Stomach (tissue), 9 donors: ENCODE results near the gene FRAT2. TPM values are rescaled to one million over a fixed set of nuclear protein-coding genes. Genes with fewer than 3 reads are reported as not detected.

Source experiments
- DNase-seq, 2 donors: peaks; one replicate each; pipeline versions ENCODE4 v3.0.0 to v3.0.0-alpha.2; 2013 to 2019
- H3K27ac ChIP-seq, 5 donors: fragments of 200-600 bp in 4 of 5; sonication (generic) in 4 of 5; one replicate each; pipeline ENCODE4 v1.5.1; 2013 to 2019; ENCODE audit warnings: mild to moderate bottlenecking in 1 of 5, moderate library complexity in 1 of 5
- H3K27me3 ChIP-seq, 3 donors: fragments of 200-600 bp; sonication (generic); one replicate each; pipeline ENCODE4 v1.5.1; 2017 to 2019; ENCODE audit warnings: mixed run types in 1 of 3
- H3K36me3 ChIP-seq, 4 donors: fragments of 200-600 bp; sonication (generic); 1 replicate in 3 of 4; 2 replicates in 1 of 4; pipeline ENCODE4 v1.5.1; 2016 to 2019
- H3K4me1 ChIP-seq, 4 donors: fragments of 200-600 bp; sonication (generic); one replicate each; pipeline ENCODE4 v1.5.1; 2016 to 2019
- H3K4me3 ChIP-seq, 4 donors: fragments of 200-600 bp; sonication (generic) in 3 of 4; one replicate each; pipeline ENCODE4 v1.5.1; 2016 to 2019; ENCODE audit warnings: mild to moderate bottlenecking in 1 of 4
- H3K9me3 ChIP-seq, 4 donors: fragments of 200-600 bp; sonication (generic); one replicate each; pipeline ENCODE4 v1.5.1; 2016 to 2019
- CTCF ChIP-seq, 7 experiments: fragments of 450-650 bp in 4 of 7; fragments of 200-600 bp in 3 of 7; sonication (generic) in 3 of 7; IDR thresholded peaks; one replicate each; pipeline ENCODE4 v1.5.1; 2016 to 2019; ENCODE audit warnings: antibody characterized with exemption in 7 of 7, control low read depth in 2 of 7, mild to moderate bottlenecking in 1 of 7
- EP300 ChIP-seq: sonication (generic); formaldehyde crosslinking; IDR thresholded peaks from one replicate; pipeline ENCODE4 v1.6.1; 2017; ENCODE audit warnings: antibody characterized with exemption
- POLR2A ChIP-seq, 4 donors: fragments of 450-650 bp; IDR thresholded peaks; one replicate each; pipeline ENCODE4 v1.6.1; 2016; ENCODE audit warnings: antibody characterized with exemption in 4 of 4, control low read depth in 2 of 4, mild to moderate bottlenecking in 1 of 4, moderate library complexity in 1 of 4
- POLR2AphosphoS5 ChIP-seq, 3 donors: sonication (generic); formaldehyde crosslinking; IDR thresholded peaks; one replicate each; pipeline ENCODE4 v1.6.1; 2016; ENCODE audit warnings: antibody characterized with exemption in 3 of 3
- WGBS, 5 donors: extraction: QIAGEN DNeasy Blood & Tissue Kit in 3 of 5; methylation state at CpG; one replicate each; pipeline versions ENCODE4 v1.1.5 to v1.1.7; 2013 to 2018; 5-methylcytosine and 5-hydroxymethylcytosine counted together
- intact Hi-C: fragments of 100-400 bp; cut with DNase I; formaldehyde crosslinking; loops from one replicate; pipeline ENCODE4 v1.15.1; 2023; ENCODE audit warnings: low total_unique reads
- polyA plus RNA-seq, 3 donors: library from polyadenylated mRNA; stranded (reverse); fragments of 200-250 nt; gene quantifications; one replicate each; pipeline ENCODE4 v1.2.3, GENCODE V29; 2013
- total RNA-seq, 5 donors: library from RNA; depleted of rRNA; stranded (reverse); fragments of >200 nt; gene quantifications; one replicate each; pipeline versions ENCODE4 v1.1.0 to v1.2.3, GENCODE V29; 2014 to 2016
- donor health status: healthy with polysubstance abuse.
- donor health status: Bipolar disorder and iron deficiency.
- donor health status: healthy.

The FRAT2 gene
- total and polyA plus RNA-seq, 8 donors, result 6.4 to 213 (median 15.2) TPM

- H3K4me1 ChIP-seq, result no peaks in the 10 kb centered on the region
- intact Hi-C loops, result no loop called here
- no peak for DNase-seq
- 93 to 99% (median 95%) methylated on average over 7 of the region's 7 CpGs for WGBS, 5 donors
- H3K36me3 ChIP-seq, result peaks cover 53 to 98% (median 97%) of the 10 kb centered on the region in 4 donors
- no peak overlapping the region for H3K4me3 ChIP-seq
- H3K27ac ChIP-seq, result no peak overlapping the region
- H3K9me3 ChIP-seq, result no peaks in the 10 kb centered on the region
- no peaks in the 10 kb centered on the region for H3K27me3 ChIP-seq
- no peak for TF ChIP-seq POLR2AphosphoS5 (IDR thresholded peaks at IDR 0.05)
- TF ChIP-seq CTCF (IDR thresholded peaks at IDR 0.05), result no peak
These were observed 37.8 kb upstream of the FRAT2 start for GRCh38 chr10:97372233-97372875.

GRCh38 chr10:97371696-97372095 lies 37.2 kb upstream of the FRAT2 start:
- no peaks in the 10 kb centered on the region for H3K9me3 ChIP-seq
- WGBS, 5 donors, result 89 to 96% (median 95%) methylated on average over 6 to 7 of the region's 7 CpGs
- intact Hi-C loops, result no loop called here
- TF ChIP-seq CTCF (IDR thresholded peaks at IDR 0.05), result no peak
- no peak for TF ChIP-seq POLR2AphosphoS5 (IDR thresholded peaks at IDR 0.05)
- TF ChIP-seq EP300, result no peak
- no peak for TF ChIP-seq POLR2A (IDR thresholded peaks at IDR 0.05)
- no peak overlapping the region for H3K4me3 ChIP-seq
- peaks cover 53 to 98% (median 97%) of the 10 kb centered on the region in 4 donors for H3K36me3 ChIP-seq
- DNase-seq, result no peak
- peaks cover 0 to 4% (median 0%) of the 10 kb centered on the region in 4 donors for H3K4me1 ChIP-seq
- no peak overlapping the region for H3K27ac ChIP-seq
- no peaks in the 10 kb centered on the region for H3K27me3 ChIP-seq

GRCh38 chr10:97367126-97367649 lies 32.7 kb upstream of the FRAT2 start:
- no peaks in the 10 kb centered on the region for H3K27me3 ChIP-seq
- 92 to 97% (median 94%) methylated on average over 12 of the region's 12 CpGs for WGBS, 5 donors
- H3K4me3 ChIP-seq, result no peak overlapping the region
- no peak for DNase-seq
- intact Hi-C loops, result no loop called here
- peaks cover 0 to 24% (median 0%) of the 10 kb centered on the region in 4 donors for H3K4me1 ChIP-seq
- no peak for TF ChIP-seq CTCF (IDR thresholded peaks at IDR 0.05)
- TF ChIP-seq POLR2A (IDR thresholded peaks at IDR 0.05), result no peak
- no peak for TF ChIP-seq POLR2AphosphoS5 (IDR thresholded peaks at IDR 0.05)
- no peak for TF ChIP-seq EP300
- H3K27ac ChIP-seq, result peak overlapping the region in 1 of 5 donors; percentile 77
- H3K9me3 ChIP-seq, result no peaks in the 10 kb centered on the region
- peaks cover 52 to 100% (median 99%) of the 10 kb centered on the region in 4 donors for H3K36me3 ChIP-seq

GRCh38 chr10:97366572-97366971 lies 32.0 kb upstream of the FRAT2 start:
- Histone ChIP-seq H3K36me3 (peaks cover 46 to 97% (median 95%) of the 10 kb centered on the region in 4 donors), H3K4me3 (no peak overlapping the region), H3K4me1 (peaks cover 0 to 24% (median 0%) of the 10 kb centered on the region in 4 donors), H3K27ac (peak overlapping the region in 3 of 5 donors; percentile 34 to 81 (median 77)), H3K27me3 (no peaks in the 10 kb centered on the region), H3K9me3 (no peaks in the 10 kb centered on the region)
- 86 to 94% (median 89%) methylated on average over 10 to 11 of the region's 11 CpGs for WGBS, 5 donors
- intact Hi-C loops, result no loop called here
- no peak for DNase-seq
- TF ChIP-seq EP300, result no peak
- no peak for TF ChIP-seq POLR2A (IDR thresholded peaks at IDR 0.05)
- no peak for TF ChIP-seq POLR2AphosphoS5 (IDR thresholded peaks at IDR 0.05)
- no peak for TF ChIP-seq CTCF (IDR thresholded peaks at IDR 0.05)
